H1 (cell line): ENCODE results near the gene TMCC1. TPM values are rescaled to one million over a fixed set of nuclear protein-coding genes. Genes with fewer than 3 reads are reported as not detected.

Experiments
- TCF12 ChIP-seq: IDR thresholded peaks from 2 replicates; pipeline ENCODE4 v1.6.1; 2011; ENCODE audit warnings: low read depth, mild to moderate bottlenecking, low read length
- polyA plus RNA-seq, 7 experiments: library from polyadenylated mRNA; depleted of rRNA in 3 of 7; stranded (reverse) in 5 of 7; unstranded in 2 of 7; fragments of >200 nt in 5 of 7; fragments of 200-250 nt in 2 of 7; gene quantifications; 1 replicate in 5 of 7; 2 replicates in 1 of 7; 4 replicates in 1 of 7; pipeline versions ENCODE4 v1.2.1 to v1.2.3, GENCODE V29; 2011 to 2013; ENCODE audit warnings: missing spikeins in 2 of 7, mixed read lengths in 2 of 7
- total RNA-seq: library from RNA; stranded (reverse); fragmentation: NEBNext Ultra II Directional; extraction: Animal tissue kit (Norgen Biotek cat#: 25700); gene quantifications from 2 replicates; pipeline ENCODE4 v1.2.1, GENCODE V29; 2021
- TF ChIP-seq, protein P1 (sequence below): fragments of 300-600 bp; sonication (generic); IDR thresholded peaks from 2 replicates; pipeline ENCODE4 v1.7.1; 2012; ENCODE audit warnings: low read length, moderate library complexity, mild to moderate bottlenecking, inconsistent platforms; ENCODE audit not compliant: insufficient replicate concordance

The TMCC1 gene
- total and polyA plus RNA-seq, 2 of the 8 experiments (the other 6 are each of a cell fraction or from before 2014, with no cell fraction given): 10.4 to 27.1 TPM

DNA sequence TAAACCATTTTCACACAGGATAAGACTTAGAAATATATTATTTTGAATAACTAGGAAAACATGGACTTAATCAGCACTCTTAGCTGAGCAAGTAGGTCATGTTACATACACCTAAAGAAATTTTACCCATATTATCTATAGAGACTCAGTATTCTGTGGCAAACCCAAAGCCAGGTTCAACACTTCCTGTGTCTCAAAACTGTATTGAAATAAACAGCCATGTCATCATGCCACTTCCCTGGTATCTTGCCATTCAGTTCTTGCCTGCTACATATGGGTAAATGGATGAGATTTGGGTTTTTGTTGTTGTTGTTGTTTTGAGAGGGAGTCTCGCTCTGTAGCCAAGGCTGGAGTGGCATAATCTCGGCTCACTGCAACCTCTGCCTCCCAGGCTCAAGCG lies 145.5 kb downstream of the TMCC1 start (continued):
- TF ChIP-seq, protein P1, sequence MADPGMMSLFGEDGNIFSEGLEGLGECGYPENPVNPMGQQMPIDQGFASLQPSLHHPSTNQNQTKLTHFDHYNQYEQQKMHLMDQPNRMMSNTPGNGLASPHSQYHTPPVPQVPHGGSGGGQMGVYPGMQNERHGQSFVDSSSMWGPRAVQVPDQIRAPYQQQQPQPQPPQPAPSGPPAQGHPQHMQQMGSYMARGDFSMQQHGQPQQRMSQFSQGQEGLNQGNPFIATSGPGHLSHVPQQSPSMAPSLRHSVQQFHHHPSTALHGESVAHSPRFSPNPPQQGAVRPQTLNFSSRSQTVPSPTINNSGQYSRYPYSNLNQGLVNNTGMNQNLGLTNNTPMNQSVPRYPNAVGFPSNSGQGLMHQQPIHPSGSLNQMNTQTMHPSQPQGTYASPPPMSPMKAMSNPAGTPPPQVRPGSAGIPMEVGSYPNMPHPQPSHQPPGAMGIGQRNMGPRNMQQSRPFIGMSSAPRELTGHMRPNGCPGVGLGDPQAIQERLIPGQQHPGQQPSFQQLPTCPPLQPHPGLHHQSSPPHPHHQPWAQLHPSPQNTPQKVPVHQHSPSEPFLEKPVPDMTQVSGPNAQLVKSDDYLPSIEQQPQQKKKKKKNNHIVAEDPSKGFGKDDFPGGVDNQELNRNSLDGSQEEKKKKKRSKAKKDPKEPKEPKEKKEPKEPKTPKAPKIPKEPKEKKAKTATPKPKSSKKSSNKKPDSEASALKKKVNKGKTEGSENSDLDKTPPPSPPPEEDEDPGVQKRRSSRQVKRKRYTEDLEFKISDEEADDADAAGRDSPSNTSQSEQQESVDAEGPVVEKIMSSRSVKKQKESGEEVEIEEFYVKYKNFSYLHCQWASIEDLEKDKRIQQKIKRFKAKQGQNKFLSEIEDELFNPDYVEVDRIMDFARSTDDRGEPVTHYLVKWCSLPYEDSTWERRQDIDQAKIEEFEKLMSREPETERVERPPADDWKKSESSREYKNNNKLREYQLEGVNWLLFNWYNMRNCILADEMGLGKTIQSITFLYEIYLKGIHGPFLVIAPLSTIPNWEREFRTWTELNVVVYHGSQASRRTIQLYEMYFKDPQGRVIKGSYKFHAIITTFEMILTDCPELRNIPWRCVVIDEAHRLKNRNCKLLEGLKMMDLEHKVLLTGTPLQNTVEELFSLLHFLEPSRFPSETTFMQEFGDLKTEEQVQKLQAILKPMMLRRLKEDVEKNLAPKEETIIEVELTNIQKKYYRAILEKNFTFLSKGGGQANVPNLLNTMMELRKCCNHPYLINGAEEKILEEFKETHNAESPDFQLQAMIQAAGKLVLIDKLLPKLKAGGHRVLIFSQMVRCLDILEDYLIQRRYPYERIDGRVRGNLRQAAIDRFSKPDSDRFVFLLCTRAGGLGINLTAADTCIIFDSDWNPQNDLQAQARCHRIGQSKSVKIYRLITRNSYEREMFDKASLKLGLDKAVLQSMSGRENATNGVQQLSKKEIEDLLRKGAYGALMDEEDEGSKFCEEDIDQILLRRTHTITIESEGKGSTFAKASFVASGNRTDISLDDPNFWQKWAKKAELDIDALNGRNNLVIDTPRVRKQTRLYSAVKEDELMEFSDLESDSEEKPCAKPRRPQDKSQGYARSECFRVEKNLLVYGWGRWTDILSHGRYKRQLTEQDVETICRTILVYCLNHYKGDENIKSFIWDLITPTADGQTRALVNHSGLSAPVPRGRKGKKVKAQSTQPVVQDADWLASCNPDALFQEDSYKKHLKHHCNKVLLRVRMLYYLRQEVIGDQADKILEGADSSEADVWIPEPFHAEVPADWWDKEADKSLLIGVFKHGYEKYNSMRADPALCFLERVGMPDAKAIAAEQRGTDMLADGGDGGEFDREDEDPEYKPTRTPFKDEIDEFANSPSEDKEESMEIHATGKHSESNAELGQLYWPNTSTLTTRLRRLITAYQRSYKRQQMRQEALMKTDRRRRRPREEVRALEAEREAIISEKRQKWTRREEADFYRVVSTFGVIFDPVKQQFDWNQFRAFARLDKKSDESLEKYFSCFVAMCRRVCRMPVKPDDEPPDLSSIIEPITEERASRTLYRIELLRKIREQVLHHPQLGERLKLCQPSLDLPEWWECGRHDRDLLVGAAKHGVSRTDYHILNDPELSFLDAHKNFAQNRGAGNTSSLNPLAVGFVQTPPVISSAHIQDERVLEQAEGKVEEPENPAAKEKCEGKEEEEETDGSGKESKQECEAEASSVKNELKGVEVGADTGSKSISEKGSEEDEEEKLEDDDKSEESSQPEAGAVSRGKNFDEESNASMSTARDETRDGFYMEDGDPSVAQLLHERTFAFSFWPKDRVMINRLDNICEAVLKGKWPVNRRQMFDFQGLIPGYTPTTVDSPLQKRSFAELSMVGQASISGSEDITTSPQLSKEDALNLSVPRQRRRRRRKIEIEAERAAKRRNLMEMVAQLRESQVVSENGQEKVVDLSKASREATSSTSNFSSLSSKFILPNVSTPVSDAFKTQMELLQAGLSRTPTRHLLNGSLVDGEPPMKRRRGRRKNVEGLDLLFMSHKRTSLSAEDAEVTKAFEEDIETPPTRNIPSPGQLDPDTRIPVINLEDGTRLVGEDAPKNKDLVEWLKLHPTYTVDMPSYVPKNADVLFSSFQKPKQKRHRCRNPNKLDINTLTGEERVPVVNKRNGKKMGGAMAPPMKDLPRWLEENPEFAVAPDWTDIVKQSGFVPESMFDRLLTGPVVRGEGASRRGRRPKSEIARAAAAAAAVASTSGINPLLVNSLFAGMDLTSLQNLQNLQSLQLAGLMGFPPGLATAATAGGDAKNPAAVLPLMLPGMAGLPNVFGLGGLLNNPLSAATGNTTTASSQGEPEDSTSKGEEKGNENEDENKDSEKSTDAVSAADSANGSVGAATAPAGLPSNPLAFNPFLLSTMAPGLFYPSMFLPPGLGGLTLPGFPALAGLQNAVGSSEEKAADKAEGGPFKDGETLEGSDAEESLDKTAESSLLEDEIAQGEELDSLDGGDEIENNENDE: no peak
- no peak for TF ChIP-seq TCF12
